AG08396 (cell line): ENCODE data around the gene HEATR9.
"Not testable (repeated sequence)": the region's sequence is repeated elsewhere in the genome, so short reads cannot be mapped to it uniquely, and the experiment has no call there.

ENCODE experiments used
- DNase-seq: peaks from one replicate; pipeline ENCODE4 v3.0.0; 2012; ENCODE audit warnings: low spot score, mixed read lengths

HEATR9 gene

GRCh38 chr17:35868737-35869136, at the start of gene HEATR9:
Gene HEATR9 (minus strand): TSS chr17:35868891. CDS start chr17:35868742, 149 bp downstream.
- DNase-seq = no peak

DNA sequence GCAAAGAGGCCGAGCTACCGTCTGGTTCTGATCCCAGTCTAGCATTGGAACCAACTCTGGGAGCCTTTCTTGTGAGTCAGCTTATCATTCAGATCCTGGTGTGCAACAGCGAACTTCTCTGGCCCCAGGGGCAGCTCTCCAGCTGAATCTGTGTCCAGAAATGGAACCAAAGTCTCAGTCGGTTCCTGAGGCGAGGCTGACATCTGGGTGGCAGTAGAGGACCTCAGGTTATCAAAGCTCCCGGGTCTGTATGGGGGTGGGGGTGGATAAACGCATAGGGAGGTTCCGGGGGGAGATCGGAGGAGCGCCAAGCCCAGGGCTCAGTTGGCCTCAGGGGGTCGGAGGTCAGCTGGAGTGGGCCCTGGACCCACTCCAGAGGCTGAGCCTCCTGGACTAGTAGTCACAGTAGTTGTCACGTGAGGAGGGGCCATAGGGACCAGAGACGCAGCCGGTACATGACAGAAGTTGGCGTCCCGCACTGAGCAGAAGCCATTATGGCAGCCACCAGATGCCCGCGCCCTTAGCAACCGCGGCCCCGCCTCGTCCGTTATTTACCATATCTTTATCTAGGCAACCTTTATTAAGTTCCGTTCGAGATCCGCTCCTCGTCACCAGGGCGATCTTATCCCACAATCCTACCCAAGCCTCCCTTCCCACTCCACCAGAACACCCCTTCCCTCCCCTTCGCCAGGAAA, 49.0 kb upstream of the HEATR9 start:
- no peak for DNase-seq

DNA sequence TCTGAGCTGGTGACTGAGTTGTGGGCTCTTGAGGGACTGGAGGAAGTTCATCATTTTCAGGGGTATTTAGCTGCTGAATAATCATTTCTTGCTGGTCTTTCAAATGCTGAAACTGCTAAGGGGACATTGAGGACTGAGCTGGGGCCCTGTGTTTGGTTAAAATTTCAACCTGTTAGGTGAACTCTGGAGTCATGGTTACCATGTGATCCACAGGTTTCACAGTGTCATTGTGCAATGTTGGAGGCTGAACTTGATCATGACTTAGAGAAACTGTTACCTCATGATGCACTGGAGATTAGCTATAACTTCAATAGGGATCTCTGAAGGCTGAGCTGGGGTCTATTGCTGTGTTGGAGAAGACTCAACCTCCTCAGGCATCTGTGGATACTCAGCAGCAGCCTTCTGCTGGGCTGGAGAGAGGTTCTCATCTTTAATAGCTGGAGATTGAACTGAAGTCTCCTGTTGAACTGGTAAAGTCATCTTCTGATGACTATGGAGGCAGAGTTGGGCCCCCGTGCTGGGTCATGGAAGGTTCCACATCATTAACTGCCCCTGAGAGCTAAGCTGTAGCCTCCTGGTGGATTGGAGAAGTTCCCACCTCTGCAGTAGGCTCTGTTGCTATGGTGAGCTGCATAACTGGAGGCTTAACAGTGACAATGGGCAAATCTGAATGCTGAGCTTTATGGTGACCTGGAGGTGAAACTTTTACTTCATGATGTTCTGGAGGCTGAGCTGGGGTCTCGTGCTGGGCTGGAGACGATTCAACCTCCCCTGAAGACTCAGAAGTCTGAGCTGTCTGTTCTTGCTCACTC, 46.7 kb upstream of the HEATR9 start:
- DNase-seq = no peak

- DNase-seq = no peak
These were observed 45.7 kb upstream of the HEATR9 start for GRCh38 chr17:35914354-35914753.

- DNase-seq = no peak
These were observed 44.9 kb upstream of the HEATR9 start for GRCh38 chr17:35913609-35914008.

- DNase-seq = no peak
These were observed 44.3 kb upstream of the HEATR9 start for GRCh38 chr17:35912942-35913341.

DNA sequence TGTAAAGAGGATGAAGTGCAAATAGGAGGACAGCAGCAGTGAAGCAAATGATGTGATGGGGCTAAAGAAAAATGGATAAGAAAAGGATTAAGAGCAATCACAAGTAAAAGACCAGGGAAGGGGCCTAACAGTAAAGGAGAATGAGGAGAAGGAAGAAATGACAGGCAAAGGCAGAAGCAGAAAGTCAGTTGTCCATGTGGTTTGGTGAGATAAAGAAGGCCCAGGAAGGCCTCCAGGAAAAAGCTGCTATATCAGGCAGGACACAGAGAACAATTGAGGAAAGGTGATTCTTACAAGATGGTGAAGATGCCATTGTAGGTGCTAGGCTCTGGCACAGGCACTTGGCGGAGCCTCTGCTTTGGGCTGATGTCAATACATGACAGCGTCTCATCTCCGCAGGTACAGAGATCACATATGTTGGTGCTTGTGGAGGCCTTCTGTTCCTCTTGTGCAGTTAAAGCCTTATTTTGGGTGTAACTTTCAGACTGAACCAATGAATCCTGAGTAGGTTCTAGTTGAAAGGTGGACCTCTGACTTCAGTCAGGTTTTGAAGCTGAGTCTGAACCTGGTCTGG, 43.7 kb upstream of the HEATR9 start:
- no peak for DNase-seq

- DNase-seq = no peak
These were observed 40.7 kb upstream of the HEATR9 start for GRCh38 chr17:35909408-35909807.

DNA sequence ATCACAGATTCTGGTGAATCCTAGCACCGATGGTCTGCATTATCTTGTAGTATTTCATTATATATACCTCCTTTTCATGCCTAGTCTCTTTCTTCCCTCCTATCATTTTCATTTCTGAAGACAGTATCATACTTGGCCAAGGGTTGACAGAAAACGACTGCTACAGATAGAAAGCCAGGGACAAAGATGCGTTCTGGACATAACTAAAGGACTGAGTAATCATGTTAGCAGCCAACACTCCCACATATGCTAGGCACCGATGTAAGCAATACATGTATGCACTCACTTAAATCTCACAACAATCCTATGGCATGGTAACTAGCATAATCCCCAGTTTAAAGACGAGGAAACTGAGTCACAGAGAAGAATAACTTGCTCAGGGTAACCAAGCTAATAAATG, 39.0 kb upstream of the HEATR9 start:
- DNase-seq = no peak

DNA sequence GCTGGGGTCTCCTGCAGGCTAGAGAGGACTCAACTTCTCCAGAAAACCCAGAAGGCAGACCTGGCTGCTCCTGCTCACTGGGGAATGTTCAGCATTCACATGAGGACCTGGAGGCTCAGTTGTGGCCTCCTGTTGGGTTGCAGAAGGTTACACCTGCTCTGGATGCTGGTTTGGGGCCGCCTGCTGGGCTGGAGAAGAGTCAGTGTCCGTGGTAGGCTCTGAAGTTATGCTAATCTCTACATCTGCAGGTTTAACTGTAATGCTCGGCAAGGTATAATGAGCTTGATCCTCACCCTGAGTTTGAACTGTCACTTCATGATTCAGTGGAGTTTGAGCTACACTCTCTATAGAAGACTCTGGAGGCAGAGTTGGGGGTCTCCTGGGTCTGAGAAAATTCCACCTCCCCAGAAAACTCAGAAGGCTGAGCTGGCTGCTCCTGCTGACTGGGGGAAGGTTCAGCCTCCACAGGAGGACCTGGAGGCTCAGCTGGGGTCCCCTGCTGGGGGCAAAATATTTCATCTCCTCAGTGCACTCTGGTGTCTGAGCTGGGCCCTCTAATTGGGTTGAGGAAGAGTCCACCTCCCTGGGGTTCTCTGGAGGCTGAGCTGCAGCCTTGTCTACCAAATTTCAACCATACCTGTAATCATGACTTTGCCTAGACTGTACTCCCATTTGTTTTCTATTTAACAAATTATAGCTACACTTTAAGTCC, 38.4 kb upstream of the HEATR9 start:
- no peak for DNase-seq

GRCh38 chr17:35906191-35906925, 37.7 kb upstream of the HEATR9 start:
- DNase-seq = no peak

DNA sequence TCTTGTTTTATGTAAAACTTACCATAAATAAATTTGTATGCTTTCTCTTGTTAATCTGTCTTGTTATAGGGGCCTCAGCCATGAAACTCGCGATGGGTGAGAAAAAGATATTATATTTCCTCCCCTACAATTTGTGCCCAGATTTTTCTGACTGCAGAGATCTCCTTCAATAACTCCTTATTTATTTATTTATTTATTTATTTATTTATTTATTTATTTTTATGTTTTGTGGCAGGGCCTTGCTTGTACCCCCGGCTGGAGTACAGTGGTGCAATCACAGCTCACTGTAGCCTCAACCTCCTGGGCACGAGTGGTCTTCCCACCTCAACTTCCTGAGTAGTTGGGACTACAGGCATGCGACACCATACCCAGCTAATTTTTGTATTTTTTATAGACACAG, 34.8 kb upstream of the HEATR9 start:
- no peak for DNase-seq

- DNase-seq = no peak
These were observed 33.0 kb upstream of the HEATR9 start for GRCh38 chr17:35901631-35902175.

DNA sequence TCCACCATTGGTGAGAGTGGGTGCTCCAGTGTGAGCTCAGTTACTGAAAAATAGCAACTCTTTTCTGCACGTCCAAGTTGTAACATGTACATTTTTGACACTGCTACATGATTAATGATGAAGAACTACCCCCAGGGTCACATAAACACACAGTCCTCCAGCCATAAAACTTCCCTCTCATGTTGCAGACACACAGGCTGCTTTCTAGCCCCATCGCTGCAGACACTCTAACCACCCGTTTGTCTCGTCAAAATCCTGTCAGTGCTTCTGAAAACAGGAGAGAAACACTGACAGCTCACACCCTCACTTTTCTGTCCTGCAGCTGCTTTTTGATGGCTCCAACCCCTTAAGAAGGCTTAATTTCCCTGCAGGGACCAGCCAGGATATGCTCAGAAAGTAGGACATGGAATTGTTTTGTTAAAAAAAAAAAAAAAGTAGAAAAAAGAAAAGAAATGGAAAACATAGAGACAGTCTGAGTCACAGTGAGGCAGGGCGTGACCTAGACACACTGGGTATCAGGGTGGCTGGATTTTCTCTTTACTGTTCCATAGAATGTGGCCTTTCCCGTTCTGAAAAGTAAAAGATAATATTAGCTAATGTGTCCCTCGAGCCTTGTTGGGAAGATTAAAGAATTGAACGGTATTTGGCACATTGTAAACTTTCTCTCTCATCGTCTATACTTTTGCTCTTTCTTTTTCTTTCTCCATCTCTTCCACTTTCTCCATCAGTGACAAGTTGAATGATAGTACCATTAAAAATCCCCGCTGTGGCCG, 32.2 kb upstream of the HEATR9 start:
- DNase-seq = no peak

DNA sequence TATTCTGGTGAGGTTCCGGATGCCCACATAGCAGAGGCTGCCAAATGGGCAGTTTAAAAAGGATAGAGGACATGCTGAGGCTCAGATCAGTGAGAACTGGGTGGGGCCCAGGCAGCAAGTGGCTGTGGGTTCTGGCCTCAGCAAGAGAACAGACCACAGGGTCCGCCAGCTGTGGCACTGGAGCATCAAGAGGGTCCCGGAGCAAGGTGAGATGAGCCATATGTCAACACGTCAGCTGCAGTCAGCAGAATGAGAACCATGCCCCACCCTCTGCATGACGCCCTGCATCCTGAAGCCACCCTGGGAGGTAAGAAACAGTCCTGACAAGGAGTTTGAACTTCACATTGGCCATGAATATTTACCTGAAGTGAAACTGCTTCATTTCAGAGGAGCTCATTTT, 31.6 kb upstream of the HEATR9 start:
- DNase-seq = no peak

GRCh38 chr17:35898283-35899070, 29.8 kb upstream of the HEATR9 start:
- no peak for DNase-seq

GRCh38 chr17:35897772-35898171, 29.1 kb upstream of the HEATR9 start:
- not testable (repeated sequence) for DNase-seq

DNA sequence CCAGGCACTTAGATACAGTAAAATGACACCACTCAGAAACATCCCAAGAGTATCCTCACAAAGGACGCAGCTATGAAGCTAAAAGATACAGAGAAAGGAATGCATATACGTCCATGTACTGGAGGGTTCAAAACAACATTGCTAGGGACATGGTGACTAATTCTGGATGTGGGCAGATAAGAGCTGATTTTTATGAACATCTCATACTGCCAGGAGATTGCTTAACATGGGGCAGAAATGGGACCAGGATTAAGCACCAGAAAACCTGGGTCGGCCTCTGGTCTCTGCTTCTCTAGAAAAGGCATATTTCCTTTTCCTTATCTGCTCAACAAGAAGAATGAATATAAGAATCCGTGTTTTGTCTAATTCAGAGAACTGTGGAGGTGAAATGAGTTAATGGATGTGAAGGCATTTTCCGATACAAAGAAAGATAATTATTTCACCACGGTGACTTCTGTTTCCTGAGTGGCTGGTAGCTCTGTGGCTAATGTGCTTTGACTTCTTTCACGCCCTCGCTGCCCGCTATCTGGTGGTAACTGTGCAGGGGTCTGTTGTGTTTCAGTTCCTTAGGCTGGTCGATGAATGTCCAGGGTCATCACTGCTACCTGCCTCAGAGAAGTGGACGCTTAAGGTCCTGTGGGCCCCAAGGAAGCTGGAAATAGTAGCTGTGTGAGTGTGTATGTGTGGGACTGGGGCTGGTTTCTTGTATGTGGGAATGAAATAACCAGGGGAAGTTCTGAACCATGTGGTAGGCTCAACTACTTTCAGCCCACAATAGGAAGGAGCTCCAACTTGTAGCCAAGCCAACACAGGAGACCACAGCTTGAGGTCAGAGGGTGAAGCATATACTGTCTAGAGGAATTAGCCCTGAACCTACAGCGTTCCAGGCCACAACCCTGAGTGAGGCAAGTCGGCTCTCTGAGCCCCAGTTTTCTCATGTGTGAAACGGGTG, 27.2 kb upstream of the HEATR9 start:
- no peak for DNase-seq

GRCh38 chr17:35894206-35894605, 25.5 kb upstream of the HEATR9 start:
- DNase-seq = no peak
